Frontal cortex (tissue), 1 donor: Measurements from ENCODE around the gene RBBP9. TPM values are rescaled to one million over a fixed set of nuclear protein-coding genes. Genes with fewer than 3 reads are reported as not detected.

Source experiments
- small RNA-seq: library from RNA; depleted of rRNA; stranded (forward); fragments of <200 nt; gene quantifications from one replicate; pipeline ENCODE3, GENCODE V24; 2014
- total RNA-seq: library from RNA; depleted of rRNA; stranded (reverse); fragments of >200 nt; gene quantifications from one replicate; pipeline ENCODE4 v1.2.3, GENCODE V29; 2014

Gene RBBP9
- total RNA-seq, 1 donor from 2014 or later, result 26.5 TPM

Small RNA genes within 50 kb of the gene (small RNA-seq; reads per million reads assigned to genes)
- not detected for gene MIR3192

Other genes starting within 250 kb of the RBBP9 start
- 26.9 TPM for gene ZNF133, start 208.7 kb downstream of the RBBP9 start, total RNA-seq
- gene DZANK1, start 30.2 kb downstream of the RBBP9 start, total RNA-seq, result 5.3 TPM
- 35.5 TPM for gene POLR3F, start 29.8 kb downstream of the RBBP9 start, total RNA-seq
- 68.9 TPM for gene SEC23B, start 10.7 kb upstream of the RBBP9 start, total RNA-seq
- gene SMIM26, start 70.2 kb upstream of the RBBP9 start, total RNA-seq, result 101 TPM
- gene DTD1, start 90.8 kb upstream of the RBBP9 start, total RNA-seq, result 98.2 TPM